ENCODE results near the gene CAPZA2. TPM values are rescaled to one million over a fixed set of nuclear protein-coding genes. Genes with fewer than 3 reads are reported as not detected.

The CAPZA2 gene
- total RNA-seq, 1 donor from 2014 or later, result 195 TPM

GRCh38 chr7:116842371-116842770 lies 20.0 kb upstream of the CAPZA2 start:
- H3K27me3 Mint-ChIP-seq (ENCODE audit: unreplicated experiment), result no peaks in the 10 kb centered on the region
- TF ChIP-seq CTCF (IDR thresholded peaks at IDR 0.05; ENCODE audit: unreplicated experiment), result no peak
- no peak for DNase-seq (ENCODE audit: low spot score)
- no peak overlapping the region for H3K4me3 Mint-ChIP-seq (ENCODE audit: unreplicated experiment)
- H3K27ac Mint-ChIP-seq (ENCODE audit: unreplicated experiment), result no peak overlapping the region
- H3K36me3 Mint-ChIP-seq (ENCODE audit: low read depth, unreplicated experiment), result no peaks in the 10 kb centered on the region
- H3K4me1 Mint-ChIP-seq (ENCODE audit: unreplicated experiment), result peaks cover 11% of the 10 kb centered on the region
- H3K9me3 Mint-ChIP-seq (ENCODE audit: unreplicated experiment), result no peaks in the 10 kb centered on the region

- H3K27me3 Mint-ChIP-seq (ENCODE audit: unreplicated experiment), result no peaks in the 10 kb centered on the region
- no peaks in the 10 kb centered on the region for H3K9me3 Mint-ChIP-seq (ENCODE audit: unreplicated experiment)
- H3K4me1 Mint-ChIP-seq (ENCODE audit: unreplicated experiment), result peaks cover 11% of the 10 kb centered on the region
- H3K4me3 Mint-ChIP-seq (ENCODE audit: unreplicated experiment), result no peak overlapping the region
- no peak for TF ChIP-seq CTCF (IDR thresholded peaks at IDR 0.05; ENCODE audit: unreplicated experiment)
- H3K27ac Mint-ChIP-seq (ENCODE audit: unreplicated experiment), result no peak overlapping the region
- DNase-seq (ENCODE audit: low spot score), result no peak
- no peaks in the 10 kb centered on the region for H3K36me3 Mint-ChIP-seq (ENCODE audit: low read depth, unreplicated experiment)
Measured at GRCh38 chr7:116843378-116843777, 19.0 kb upstream of the CAPZA2 start.

GRCh38 chr7:116851175-116851574 lies 11.2 kb upstream of the CAPZA2 start:
- no peaks in the 10 kb centered on the region for H3K9me3 Mint-ChIP-seq (ENCODE audit: unreplicated experiment)
- H3K36me3 Mint-ChIP-seq (ENCODE audit: low read depth, unreplicated experiment), result no peaks in the 10 kb centered on the region
- TF ChIP-seq CTCF (IDR thresholded peaks at IDR 0.05; ENCODE audit: unreplicated experiment), result no peak
- H3K4me3 Mint-ChIP-seq (ENCODE audit: unreplicated experiment), result no peak overlapping the region
- H3K27me3 Mint-ChIP-seq (ENCODE audit: unreplicated experiment), result no peaks in the 10 kb centered on the region
- no peak for DNase-seq (ENCODE audit: low spot score)
- no peak overlapping the region for H3K27ac Mint-ChIP-seq (ENCODE audit: unreplicated experiment)
- peaks cover 6% of the 10 kb centered on the region for H3K4me1 Mint-ChIP-seq (ENCODE audit: unreplicated experiment)

- Mint-ChIP-seq H3K9me3 (ENCODE audit: unreplicated experiment) (no peaks in the 10 kb centered on the region), H3K27me3 (ENCODE audit: unreplicated experiment) (no peaks in the 10 kb centered on the region), H3K36me3 (ENCODE audit: low read depth, unreplicated experiment) (no peaks in the 10 kb centered on the region), H3K4me3 (ENCODE audit: unreplicated experiment) (no peak overlapping the region), H3K27ac (ENCODE audit: unreplicated experiment) (no peak overlapping the region), H3K4me1 (ENCODE audit: unreplicated experiment) (peaks cover 3% of the 10 kb centered on the region)
- DNase-seq (ENCODE audit: low spot score), result no peak
- no peak for TF ChIP-seq CTCF (IDR thresholded peaks at IDR 0.05; ENCODE audit: unreplicated experiment)
Measured at GRCh38 chr7:116851671-116852070, 10.7 kb upstream of the CAPZA2 start.

- H3K4me1 Mint-ChIP-seq (ENCODE audit: unreplicated experiment), result peaks cover 3% of the 10 kb centered on the region
- H3K36me3 Mint-ChIP-seq (ENCODE audit: low read depth, unreplicated experiment), result no peaks in the 10 kb centered on the region
- no peak overlapping the region for H3K27ac Mint-ChIP-seq (ENCODE audit: unreplicated experiment)
- TF ChIP-seq CTCF (IDR thresholded peaks at IDR 0.05; ENCODE audit: unreplicated experiment), result no peak
- no peaks in the 10 kb centered on the region for H3K9me3 Mint-ChIP-seq (ENCODE audit: unreplicated experiment)
- no peak for DNase-seq (ENCODE audit: low spot score)
- no peaks in the 10 kb centered on the region for H3K27me3 Mint-ChIP-seq (ENCODE audit: unreplicated experiment)
- no peak overlapping the region for H3K4me3 Mint-ChIP-seq (ENCODE audit: unreplicated experiment)
Measured at GRCh38 chr7:116854132-116854531, 8.3 kb upstream of the CAPZA2 start.
